Stimulated activated naive CD4-positive, alpha-beta T cell treated with Interleukin-2 at 50 U/mL for 16 hours (primary cell): Measurements from ENCODE around the gene GPR27.

Experiments used
- DNase-seq: peaks from one replicate; lab custom pipeline; 2025; lab: John Stamatoyannopoulos, UW

GPR27 gene

DNA sequence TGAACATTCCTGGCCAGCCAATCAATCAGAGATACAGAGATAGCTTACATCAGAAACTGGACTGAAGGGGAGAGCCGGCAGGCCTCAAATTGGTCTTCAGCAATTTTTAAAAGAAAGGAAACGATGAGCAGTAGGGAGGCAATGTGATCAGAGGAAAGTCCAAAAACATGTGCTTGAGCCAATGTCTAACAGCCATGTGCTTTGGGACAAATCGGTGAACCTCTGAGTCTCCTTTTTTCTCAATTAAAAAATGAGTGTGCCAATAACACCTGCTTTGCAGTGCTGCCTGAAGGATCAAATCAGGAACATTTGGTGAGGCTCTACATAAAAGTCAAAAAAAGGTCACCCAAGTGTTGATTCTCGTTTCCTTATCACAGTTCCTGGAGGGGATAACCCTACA is 21.0 kb upstream of the GPR27 start:
- DNase-seq = no peak

DNA sequence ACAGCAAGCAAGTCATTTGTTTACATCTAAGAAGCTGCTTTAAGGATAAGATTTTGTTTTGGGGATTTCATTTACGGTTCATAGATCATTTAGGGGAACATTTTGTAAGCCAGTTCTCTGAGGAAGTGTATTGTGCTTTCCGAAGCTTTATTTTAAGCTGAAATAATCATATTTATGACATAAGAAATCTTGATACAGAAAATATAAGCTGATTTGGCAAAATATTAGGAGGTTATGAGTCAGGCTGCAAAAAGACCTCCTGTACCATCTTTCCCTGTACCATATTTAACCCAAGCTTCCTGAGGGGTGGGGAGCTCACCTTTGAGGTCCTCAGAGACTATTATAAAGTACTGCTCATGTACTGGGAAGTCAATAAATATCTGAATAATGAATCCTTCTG is 20.3 kb upstream of the GPR27 start:
- no peak for DNase-seq

DNA sequence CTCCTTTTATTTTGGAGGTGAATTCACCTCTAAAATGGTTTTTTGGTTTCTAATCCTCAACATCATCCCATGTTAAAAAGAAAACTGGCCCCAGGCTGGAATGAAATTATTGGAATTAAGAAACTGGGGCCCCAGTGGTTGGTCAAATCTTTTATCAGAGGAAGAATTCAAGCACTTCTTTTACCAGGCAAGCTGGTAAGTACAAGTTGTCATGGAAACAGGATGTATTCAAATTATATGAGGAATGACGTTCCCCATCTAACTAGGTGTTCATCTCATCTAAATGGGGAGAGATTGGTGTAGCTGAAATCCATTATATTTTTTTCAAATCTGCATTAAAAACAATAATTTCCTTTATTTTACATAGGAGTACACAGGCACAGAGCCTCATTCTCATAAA is 18.8 kb upstream of the GPR27 start:
- DNase-seq = no peak

DNA sequence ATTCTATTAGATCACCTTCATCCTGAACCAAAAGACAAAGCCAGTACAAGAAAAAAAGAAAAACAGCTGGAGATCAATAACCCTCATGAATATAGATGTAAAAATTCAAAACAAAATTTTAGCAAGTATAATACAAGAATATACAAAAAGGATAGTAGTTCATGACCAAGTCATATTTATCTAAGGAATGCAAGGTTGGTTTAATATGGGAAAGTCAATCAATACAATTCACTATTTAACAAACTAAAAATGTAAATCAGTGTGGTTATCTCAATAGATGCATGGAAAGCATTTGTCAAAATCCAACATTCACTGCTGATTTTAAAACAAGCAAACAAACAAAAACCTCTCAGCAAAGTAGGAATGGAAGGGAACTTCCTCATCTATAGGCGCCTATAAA is 11.0 kb upstream of the GPR27 start:
- no peak for DNase-seq

DNA sequence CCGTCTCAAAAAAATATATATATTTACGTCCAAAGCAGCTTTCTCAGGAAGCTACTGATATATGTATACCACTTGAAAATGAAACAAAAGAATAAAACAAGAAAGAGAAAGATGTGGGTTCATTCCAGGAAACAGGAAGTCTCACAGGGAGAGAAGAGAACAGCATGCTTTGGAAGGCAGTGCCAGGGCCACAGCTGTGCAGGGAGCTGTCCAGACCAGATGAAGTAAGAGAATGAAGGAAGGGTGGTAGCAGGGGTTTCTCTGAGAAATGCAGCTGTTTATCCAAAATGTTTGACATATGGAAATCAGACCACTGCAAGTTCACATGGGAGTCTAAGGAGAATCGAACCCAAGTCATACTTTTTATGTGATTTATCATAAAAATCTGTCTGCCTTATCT is 8.9 kb upstream of the GPR27 start:
- no peak for DNase-seq

DNA sequence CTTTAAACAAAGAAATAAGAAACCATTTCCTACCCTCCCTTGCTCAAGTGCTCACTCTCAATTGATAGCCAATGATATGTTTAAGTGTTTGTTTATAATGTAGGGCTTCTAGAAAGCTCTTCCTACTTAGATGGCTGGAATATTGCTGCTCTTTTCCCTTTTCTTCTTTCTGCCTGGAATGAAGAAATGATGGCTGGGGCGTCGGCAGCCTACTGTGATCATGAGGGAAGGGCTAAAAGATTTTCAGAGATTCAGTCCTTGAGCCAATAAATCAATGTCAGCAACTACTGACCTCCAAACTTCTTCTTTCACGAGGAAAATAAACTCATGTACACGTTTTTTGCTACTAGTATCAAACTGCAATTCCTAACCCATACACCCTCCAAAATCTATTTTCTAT is 2.1 kb upstream of the GPR27 start:
- no peak for DNase-seq

DNA sequence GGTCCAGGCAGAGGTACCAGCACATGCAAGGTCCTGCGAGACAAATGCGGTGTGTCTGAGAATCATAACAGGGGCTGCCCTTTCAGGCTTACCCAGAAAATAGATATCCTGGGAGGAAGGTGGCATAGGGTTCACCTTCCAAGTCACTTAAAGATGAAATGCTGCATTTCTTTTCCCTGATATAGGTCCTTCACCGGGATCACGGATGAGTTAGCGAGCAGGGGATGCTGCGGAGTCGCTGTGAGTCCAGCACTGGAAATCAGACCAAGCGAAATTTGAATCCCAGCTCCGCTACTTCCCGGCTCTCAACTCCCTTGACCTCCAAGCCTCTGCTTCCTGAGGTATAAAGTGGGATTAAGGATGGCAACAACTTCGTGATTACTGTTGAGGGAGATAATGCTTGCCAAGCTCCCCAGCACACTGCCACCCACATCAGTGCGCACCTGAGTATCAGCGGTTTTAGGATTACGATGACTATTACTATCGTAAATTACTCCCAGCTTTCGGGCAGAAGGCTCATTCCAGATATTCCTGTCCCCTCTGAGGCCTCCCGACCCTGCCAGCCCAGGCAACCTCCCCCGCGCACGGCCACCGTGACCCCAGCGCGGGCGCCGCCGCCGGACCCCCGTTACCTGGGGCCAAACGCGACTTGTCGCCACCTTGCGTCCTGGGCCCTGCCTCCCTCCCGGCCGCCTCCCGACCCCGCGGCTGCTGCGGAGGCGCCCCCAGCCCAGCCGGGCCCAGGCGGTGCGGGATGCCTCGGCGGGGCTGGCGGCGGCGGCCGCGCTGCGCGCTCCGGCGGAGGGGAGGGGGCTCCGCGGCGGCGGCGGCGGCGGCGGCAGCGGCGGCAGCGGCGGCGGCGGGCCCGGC is 589 bp upstream of the GPR27 start:
- no peak for DNase-seq

DNA sequence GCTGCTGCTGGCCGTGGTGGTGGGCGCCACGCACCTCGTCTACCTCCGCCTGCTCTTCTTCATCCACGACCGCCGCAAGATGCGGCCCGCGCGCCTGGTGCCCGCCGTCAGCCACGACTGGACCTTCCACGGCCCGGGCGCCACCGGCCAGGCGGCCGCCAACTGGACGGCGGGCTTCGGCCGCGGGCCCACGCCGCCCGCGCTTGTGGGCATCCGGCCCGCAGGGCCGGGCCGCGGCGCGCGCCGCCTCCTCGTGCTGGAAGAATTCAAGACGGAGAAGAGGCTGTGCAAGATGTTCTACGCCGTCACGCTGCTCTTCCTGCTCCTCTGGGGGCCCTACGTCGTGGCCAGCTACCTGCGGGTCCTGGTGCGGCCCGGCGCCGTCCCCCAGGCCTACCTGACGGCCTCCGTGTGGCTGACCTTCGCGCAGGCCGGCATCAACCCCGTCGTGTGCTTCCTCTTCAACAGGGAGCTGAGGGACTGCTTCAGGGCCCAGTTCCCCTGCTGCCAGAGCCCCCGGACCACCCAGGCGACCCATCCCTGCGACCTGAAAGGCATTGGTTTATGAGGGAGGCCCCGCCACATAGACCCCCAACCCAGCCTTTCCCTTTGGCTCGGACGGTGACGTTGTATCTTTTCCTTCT is 1.1 kb downstream of the GPR27 start:
- no peak for DNase-seq

DNA sequence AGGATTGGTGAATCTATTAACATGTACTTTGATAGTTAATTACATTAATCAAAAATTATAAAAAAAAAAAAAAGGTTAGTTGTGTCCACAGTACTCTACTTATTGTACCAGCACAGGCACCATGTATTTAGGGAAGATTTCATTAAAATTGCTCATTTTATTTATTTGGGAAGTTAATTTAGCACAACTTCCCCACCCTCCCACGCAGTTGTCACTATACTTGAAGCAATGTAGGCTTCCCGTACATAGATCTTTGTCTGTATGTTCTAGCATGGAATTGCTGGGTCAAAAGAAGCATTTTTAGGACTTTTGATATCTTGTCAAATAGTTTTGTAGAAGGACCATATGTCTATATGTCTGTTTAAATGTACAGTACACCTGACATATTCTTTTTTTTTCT is 4.4 kb downstream of the GPR27 start:
- no peak for DNase-seq

DNA sequence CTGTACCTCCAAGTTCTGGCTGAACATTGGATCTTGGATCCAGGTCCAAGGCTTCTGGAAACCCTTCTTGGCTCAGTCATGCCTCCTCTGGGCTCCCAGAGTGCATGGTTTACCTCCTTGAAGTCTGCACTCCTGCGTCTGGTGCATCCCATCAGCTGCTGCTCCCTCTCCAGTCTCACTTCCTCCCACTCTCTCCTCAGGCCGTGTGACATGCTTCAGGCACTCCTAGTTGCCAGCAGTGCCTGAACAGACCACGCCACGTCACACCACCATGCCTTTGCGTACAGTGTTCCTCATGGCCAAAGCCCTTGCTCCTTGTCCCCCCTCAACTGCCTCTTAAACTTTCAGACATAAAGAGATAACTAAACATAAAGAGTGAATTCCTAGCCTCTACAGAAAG is 5.7 kb downstream of the GPR27 start:
- no peak for DNase-seq

DNA sequence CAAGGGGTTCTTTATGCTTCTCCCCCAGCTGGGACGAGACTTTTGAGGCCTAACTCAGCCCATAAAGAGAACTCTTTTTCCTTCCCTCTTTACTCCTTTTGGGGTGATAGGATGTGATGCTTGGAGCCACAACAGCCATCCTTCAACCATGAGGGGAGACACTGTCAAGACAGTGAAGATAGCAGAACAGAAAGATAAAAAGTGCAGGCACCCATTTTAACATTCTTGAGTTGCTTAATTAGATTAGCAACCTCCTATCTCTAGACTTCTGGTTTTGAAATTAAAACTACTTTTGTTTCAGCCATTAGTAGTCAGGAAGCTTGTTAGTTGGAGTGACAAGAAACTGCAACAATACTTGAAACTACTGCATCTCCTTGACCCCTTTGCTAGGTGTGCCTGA is 6.5 kb downstream of the GPR27 start:
- no peak for DNase-seq

DNA sequence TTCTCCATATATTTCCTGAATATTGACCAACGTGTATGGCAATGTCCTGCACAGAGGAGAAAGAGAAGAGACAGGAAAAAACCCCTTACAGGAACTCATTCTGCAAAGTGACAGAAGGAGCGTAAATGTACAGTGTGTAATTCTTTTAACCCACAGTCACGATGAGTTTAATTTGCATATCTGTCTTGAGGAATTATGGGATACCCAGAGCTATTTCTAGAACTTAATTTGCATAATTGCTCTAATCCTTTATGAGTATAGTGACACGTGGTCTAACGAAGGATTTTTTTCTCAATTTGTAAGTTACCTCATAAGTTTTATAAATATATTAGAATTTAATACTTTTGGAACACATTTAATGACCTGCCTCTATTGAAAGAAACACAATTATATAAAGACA is 9.8 kb downstream of the GPR27 start:
- no peak for DNase-seq

DNA sequence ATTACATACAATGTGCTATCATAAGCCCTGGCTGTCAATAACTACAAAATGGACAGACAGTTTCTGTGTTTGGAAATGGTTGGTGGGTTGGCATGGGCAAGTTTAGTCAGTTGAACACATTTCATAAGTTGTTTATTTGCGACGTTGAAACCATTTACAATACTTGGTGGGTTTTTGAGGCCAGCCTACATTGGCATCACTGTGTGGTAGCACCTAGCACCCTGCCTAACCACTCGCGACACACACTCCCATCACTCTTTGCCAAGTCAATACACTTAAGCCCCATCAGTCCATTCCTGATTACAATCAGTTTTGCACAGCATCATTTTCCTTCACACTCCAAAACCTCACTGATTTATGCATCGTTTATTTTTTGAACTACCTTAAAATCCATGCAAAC is 17.5 kb downstream of the GPR27 start:
- DNase-seq = no peak

DNA sequence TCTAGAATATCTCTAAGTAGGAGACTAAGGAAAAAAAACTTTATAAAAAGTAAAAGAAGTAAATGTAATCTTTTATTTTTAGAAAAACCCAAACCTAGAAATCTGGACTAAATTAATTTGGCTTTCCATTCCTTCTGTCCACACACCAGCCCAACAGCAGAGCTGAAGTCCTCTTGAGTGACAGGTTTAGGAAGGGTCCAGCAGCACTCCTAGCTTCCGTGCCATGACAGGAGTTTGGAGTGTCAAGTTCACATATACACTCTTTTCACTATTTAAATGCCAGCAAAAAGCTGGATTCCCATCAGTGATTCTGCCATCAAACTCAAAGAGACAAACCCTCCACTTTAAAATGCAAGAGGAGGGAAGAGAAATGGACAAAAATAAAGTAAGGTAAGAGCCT is 18.2 kb downstream of the GPR27 start:
- no peak for DNase-seq

DNA sequence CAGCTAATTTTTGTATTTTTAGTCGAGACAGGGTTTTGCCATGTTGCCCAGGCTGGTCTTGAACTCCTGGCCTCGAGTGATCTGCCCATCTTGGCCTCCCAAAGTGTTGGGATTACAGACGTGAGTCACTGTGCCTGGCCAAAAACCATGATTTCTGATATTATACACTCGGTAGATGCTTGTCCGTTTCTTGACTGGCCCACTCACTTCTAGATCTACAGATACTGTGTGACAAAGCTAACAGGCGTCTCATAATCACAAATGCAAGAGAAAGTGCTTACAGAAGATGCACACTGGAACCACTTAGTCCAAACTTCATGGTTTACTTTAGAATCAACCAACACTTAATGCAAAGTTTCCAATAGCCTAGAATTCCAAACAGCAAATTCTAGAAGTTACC is 22.9 kb downstream of the GPR27 start:
- DNase-seq = no peak

DNA sequence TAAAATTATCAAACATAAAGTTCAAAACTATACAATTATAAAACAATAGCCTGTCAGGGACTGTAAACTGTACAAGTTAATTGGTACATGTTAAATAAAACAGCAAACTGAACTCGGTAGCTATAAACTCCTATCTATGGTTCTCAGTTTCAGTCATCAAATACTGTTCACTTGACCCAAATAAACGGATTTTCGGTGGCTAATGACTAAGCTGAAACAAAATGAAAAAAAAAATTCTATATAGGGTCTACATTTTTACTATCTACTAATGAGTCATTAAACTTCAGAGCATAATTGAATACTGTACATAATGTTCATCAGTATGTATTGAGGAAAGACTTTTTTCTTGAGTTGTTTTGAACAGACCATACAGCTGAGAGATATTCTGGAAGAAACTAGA is 24.7 kb downstream of the GPR27 start:
- DNase-seq = no peak

DNA sequence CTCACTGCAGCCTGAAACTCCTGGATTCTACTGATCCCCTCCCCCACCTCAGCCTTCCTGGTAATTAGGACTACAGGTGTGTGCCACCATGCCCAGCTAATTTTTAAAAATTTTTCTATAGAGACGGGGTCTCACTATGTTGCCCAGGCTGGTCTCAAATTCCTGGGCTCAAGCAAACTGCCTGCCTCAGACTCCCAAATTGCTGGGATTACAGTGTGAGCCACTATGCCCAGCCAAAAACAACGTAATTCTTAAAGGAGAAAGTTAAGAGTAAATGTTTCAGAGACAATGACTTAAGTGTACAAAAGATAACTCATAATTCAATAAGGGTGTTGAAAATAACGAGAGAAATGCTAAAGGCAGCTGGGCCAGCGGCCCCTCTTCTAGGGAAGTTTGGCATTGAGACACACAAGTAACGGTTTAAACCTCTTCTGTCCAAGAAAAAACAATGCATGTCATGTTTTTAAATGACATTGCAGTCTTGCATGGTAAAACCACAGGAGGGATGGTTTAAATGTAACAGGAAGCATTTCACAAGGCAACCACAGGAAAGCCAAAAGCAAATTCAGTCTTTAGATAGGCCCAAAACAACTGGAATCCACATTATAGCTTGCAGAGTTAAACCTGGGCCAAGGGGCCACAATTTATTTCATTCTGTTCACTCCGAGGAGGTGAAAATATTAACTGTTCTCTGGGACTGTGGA is 26.2 kb downstream of the GPR27 start:
- DNase-seq = no peak

DNA sequence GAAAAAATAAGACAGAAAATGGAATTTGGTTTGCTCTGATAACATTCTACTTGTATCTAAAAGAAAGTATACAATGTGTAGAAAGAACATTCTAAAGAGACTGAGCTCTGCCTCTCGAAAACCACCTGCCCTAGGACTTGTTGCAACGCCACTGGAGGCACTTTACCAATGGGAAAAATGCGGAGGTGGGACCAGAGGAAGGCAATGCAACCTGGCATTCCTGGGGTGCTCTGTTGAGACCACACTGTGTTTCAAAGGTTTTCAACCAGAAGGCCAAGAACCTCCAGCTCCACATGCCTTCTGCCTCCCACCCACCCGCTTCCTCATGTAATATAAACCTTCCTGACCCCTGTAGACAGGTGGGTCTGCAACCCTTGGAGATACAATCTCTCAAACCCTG is 26.8 kb downstream of the GPR27 start:
- no peak for DNase-seq

DNA sequence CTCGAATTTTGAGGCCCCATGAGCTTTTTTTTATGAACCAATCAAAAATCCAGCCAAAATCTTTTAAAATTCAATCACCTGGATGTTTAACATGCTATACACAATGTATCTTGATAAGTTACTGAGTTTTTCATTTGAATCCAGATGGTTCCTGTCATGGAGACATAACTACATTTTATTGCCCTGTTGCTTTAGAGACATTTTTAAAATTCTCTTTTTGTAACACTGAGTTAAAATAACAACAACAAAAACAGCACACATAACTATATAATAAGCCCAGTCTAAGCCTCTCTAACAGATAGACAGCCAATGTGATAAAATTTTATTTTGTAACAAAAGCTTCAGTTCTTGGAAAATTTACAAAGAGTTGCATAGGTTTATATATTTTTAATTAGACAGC is 29.5 kb downstream of the GPR27 start:
- no peak for DNase-seq

DNA sequence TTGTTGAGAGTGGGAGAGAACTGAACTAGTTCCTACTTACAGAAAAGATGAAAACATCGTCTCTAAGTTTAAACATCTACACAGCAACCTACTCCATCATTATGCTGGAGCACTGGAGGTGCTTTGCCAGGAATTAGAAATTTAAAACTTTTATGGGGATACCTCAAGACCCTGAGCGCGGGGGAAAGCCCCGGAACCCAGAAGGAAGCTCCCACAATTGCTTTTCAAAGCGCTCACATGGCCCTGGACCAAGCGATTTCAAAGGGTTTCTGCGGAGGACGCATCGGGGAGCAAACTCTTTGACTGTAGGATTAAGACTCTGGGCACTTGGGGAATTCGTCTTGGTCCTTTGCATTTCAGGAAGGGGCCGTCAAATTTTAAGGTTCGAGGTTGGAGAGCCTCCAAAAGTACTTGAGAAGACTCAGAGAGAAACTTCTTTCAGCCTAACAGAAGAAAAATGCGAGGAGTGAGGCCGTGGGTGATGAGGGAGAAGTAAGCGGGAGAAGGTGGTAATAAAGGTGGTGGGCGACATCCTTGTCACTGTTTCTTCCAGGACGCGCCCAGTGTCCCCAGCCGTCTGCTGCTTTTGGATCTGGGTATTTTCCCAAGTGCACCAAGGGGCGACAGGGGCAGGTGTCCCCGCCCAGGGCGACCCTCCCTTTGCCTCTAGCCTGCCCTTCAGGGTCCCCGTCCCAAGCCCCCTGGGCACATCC is 30.7 kb downstream of the GPR27 start:
- DNase-seq = no peak

DNA sequence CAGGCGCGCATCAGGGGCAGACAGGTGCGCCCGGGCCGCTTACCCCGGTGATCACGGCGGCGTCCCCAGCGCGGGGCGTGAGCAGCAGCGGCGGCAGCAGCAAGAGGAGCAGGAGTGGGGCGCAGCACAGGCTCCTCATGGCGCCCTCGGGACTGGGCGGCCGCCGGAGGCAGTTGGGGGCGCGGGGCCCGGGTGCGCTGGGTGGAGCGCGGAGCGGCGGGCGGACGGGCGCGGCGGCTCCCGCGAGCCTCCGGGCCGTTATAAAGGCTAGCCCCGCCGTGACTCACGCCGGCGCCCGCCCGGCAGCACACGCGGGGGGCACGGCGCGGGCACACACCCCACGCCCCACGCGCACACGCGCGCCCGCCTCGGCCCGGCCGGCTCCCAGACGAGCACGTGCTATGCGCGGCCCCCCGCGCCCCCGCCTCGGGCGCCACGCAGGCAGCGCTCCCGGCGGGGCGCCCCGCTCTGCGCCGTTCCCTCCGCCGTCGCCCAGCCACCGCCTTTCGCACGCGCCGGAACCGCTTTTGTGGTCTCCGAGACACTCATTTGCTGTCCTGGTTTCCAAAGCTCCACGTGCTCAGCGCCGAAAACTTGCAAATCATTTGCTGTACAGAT is 31.4 kb downstream of the GPR27 start, which contains the start of gene PROK2:
Gene PROK2, minus strand, starts transcription at position 235 of the 618 bp plus-strand sequence. Its CDS starts 96 bp downstream, at position 139.
- peak; percentile 28 for DNase-seq
